Esophagus (tissue), 2 donors: ENCODE measurements around the gene COL6A3. TPM values are rescaled to one million over a fixed set of nuclear protein-coding genes. Genes with fewer than 3 reads are reported as not detected.

ENCODE experiments used
- H3K27ac ChIP-seq, 2 donors: one replicate each; pipeline ENCODE4 v1.5.1; 2013; ENCODE audit warnings: low read depth in 2 of 2, mild to moderate bottlenecking in 2 of 2, inconsistent platforms in 1 of 2, low read length in 1 of 2, moderate library complexity in 1 of 2
- H3K27me3 ChIP-seq, 2 donors: one replicate each; pipeline ENCODE4 v1.6.1; 2013; ENCODE audit warnings: low read length in 2 of 2, control low read depth in 1 of 2, mild to moderate bottlenecking in 1 of 2; ENCODE audit not compliant: insufficient read depth in 2 of 2, control insufficient read depth in 1 of 2
- H3K36me3 ChIP-seq, 2 donors: one replicate each; pipeline ENCODE4 v1.6.1; 2013; ENCODE audit warnings: low read length in 1 of 2; ENCODE audit not compliant: control insufficient read depth in 2 of 2, insufficient read depth in 2 of 2
- H3K4me1 ChIP-seq, 2 donors: one replicate each; pipeline ENCODE4 v1.6.1; 2013; ENCODE audit warnings: low read length in 1 of 2; ENCODE audit not compliant: control insufficient read depth in 2 of 2, insufficient read depth in 2 of 2
- H3K4me3 ChIP-seq, 2 donors: one replicate each; pipeline ENCODE4 v1.5.1; 2013; ENCODE audit warnings: low read length in 2 of 2, mild to moderate bottlenecking in 2 of 2, low read depth in 1 of 2, moderate library complexity in 1 of 2
- H3K9me3 ChIP-seq, 2 donors: one replicate each; pipeline ENCODE4 v1.6.1; 2013; ENCODE audit warnings: mild to moderate bottlenecking in 2 of 2, low read depth in 1 of 2, low read length in 1 of 2, moderate library complexity in 1 of 2; ENCODE audit not compliant: control insufficient read depth in 2 of 2, insufficient read depth in 1 of 2
- WGBS, 2 donors: extraction: QIAGEN DNeasy Blood & Tissue Kit; methylation state at CpG; one replicate each; pipeline ENCODE4 v1.1.7; 2013; 5-methylcytosine and 5-hydroxymethylcytosine counted together
- polyA plus RNA-seq, 2 donors: library from polyadenylated mRNA; stranded (reverse); fragments of 200-250 nt; gene quantifications; one replicate each; pipeline ENCODE4 v1.2.3, GENCODE V29; 2013
- donor health status: healthy with polysubstance abuse.
- donor health status: Bipolar disorder and iron deficiency.

Gene COL6A3
- polyA plus RNA-seq, 2 donors = 4.3 to 10.3 TPM

- Histone ChIP-seq H3K4me3 (no peak overlapping the region), H3K27ac (peak overlapping the region in 1 of 2 donors; percentile 43), H3K9me3 (no peaks in the 10 kb centered on the region), H3K27me3 (no peaks in the 10 kb centered on the region), H3K36me3 (no peaks in the 10 kb centered on the region), H3K4me1 (peaks cover 0 to 11% of the 10 kb centered on the region in 2 donors)
- 78 to 81% methylated on average over 15 of the region's 15 CpGs for WGBS, 2 donors
Measured at GRCh38 chr2:237319086-237319820, 94.7 kb downstream of the COL6A3 start.

- Histone ChIP-seq H3K9me3 (no peaks in the 10 kb centered on the region), H3K4me3 (no peak overlapping the region), H3K4me1 (peaks cover 0 to 8% of the 10 kb centered on the region in 2 donors), H3K36me3 (no peaks in the 10 kb centered on the region), H3K27ac (peak overlapping the region; percentile 53 to 56), H3K27me3 (no peaks in the 10 kb centered on the region)
- WGBS, 2 donors = 82 to 91% methylated on average over 6 of the region's 6 CpGs
Measured at GRCh38 chr2:237316339-237316738, 97.6 kb downstream of the COL6A3 start.

- Histone ChIP-seq H3K4me3 (no peak overlapping the region), H3K9me3 (no peaks in the 10 kb centered on the region), H3K27ac (peak overlapping the region; percentile 56 to 78), H3K27me3 (no peaks in the 10 kb centered on the region), H3K36me3 (no peaks in the 10 kb centered on the region), H3K4me1 (peaks cover 0 to 8% of the 10 kb centered on the region in 2 donors)
- 43 to 59% methylated on average over 6 of the region's 6 CpGs for WGBS, 2 donors
Measured at GRCh38 chr2:237315829-237316225, 98.1 kb downstream of the COL6A3 start.

DNA sequence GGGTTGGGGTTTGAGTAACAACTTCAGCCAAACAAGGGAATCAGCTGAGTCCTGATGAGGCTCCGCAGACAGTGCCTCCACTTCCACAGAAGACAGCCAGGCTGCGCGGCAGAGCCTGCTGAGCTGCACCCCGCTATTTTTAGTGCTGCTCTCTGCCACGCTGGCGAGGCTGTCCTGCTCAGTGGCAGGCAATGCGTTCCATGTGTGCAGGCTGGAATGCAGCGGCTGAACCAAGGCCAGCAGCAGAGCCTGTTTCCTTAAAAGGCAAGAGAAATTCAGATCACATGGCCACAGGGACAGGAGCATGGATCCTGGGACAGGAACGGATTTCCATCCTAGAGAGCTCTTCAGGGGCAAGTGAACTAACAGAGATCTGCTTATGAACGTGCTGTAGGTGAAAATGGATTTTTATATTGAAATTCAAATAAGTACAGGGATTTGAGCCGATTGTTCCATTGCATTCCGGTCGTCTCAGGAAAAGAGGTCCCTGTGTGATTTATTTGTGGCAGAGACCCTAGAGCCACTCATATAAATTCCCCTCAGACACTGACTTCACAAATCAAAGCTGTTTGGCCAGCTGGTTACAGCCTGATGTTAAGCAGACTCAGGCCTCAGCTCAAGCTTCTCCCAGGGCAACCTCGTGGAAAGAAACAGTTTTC is 98.7 kb downstream of the COL6A3 start:
- Histone ChIP-seq H3K9me3 (no peaks in the 10 kb centered on the region), H3K4me3 (no peak overlapping the region), H3K27ac (peak overlapping the region; percentile 86 to 89), H3K4me1 (peaks cover 0 to 5% of the 10 kb centered on the region in 2 donors), H3K36me3 (no peaks in the 10 kb centered on the region), H3K27me3 (no peaks in the 10 kb centered on the region)
- WGBS, 2 donors = 30 to 34% methylated on average over 14 of the region's 14 CpGs

DNA sequence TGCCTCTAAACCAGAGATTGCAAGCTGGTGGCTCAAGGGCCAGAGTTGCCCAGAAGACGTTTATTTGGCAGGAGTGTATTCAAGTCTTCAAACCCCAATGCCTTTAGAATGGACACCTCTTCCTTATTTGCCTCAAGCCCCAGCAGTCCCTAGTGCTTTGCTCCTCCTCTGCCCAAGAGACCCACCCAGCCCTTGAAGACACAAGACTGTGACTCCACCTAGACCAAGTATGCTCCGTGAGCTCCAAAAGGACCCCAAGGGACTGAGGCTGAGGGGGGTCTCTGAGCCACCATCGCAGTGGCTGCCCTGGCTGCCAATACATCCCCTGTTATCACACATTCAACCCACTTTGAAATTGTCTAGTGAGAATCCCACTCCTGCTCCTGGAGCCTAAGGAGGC is 99.3 kb downstream of the COL6A3 start:
- H3K36me3 ChIP-seq = no peaks in the 10 kb centered on the region
- peaks cover 0 to 5% of the 10 kb centered on the region in 2 donors for H3K4me1 ChIP-seq
- no peaks in the 10 kb centered on the region for H3K9me3 ChIP-seq
- H3K4me3 ChIP-seq = no peak overlapping the region
- WGBS, 2 donors = 57 to 60% methylated on average over 3 of the region's 3 CpGs
- no peaks in the 10 kb centered on the region for H3K27me3 ChIP-seq
- H3K27ac ChIP-seq = peak overlapping the region; percentile 86 to 89

DNA sequence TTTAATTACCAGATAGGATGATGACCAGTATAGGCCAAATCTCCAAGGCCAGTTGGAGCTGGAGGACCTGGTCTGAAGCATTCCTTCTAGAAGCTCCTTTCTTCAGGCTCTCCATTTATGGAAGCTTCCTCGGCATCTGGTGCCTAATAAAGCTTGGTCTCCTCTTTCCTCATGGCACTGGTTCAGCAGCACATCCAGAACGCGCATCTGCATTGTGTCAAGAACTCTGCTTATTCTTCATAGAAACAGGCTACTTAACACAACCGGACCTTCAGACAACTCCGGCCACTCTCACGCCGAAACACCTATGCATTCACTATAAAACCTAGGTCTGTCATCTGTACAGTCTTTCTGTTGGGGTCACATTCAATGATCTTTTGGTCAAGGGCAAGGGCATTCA is 99.8 kb downstream of the COL6A3 start:
- WGBS, 2 donors = 79 to 84% methylated on average over 7 of the region's 7 CpGs
- Histone ChIP-seq H3K27ac (peak overlapping the region; percentile 86 to 89), H3K4me1 (peaks cover 0 to 5% of the 10 kb centered on the region in 2 donors), H3K27me3 (no peaks in the 10 kb centered on the region), H3K9me3 (no peaks in the 10 kb centered on the region), H3K4me3 (no peak overlapping the region), H3K36me3 (no peaks in the 10 kb centered on the region)

- no peaks in the 10 kb centered on the region for H3K27me3 ChIP-seq
- 80 to 89% methylated on average over 12 of the region's 12 CpGs for WGBS, 2 donors
- H3K27ac ChIP-seq = no peak overlapping the region
- no peaks in the 10 kb centered on the region for H3K36me3 ChIP-seq
- no peak overlapping the region for H3K4me3 ChIP-seq
- no peaks in the 10 kb centered on the region for H3K9me3 ChIP-seq
- H3K4me1 ChIP-seq = peaks cover 2 to 5% of the 10 kb centered on the region in 2 donors
Measured at GRCh38 chr2:237312021-237312755, 101.8 kb downstream of the COL6A3 start.

DNA sequence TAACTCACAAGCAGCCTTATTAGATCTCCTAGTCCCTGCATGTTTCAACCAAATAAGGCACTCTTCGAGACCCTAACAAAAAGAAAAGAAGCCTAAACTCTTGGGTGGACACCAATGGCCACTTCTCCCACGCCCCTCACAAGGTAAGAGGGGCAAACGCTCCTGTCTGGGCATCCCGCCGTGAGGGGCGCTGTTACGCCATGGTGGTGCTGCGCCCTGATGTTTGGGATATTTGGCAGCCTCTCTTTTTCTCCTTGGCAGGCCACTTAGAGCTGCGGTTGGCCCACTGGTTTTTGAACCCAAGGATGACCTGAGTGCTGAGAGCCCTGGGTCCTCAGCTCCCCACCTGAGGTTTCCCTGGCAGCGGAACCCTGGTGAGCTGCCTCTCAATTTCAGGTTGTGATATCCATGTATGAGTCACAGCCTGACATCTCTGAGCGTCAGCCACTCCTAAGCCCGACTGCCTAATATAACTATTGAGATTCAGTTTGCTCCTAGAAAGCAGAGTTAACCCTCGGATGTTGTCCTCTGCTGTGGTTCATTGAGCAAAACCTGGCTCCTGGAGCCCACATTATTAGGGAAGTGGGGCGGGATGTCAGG is 103.3 kb downstream of the COL6A3 start:
- H3K36me3 ChIP-seq = no peaks in the 10 kb centered on the region
- H3K27ac ChIP-seq = peak overlapping the region in 1 of 2 donors; percentile 67
- WGBS, 2 donors = 68 to 79% methylated on average over 14 of the region's 14 CpGs
- H3K9me3 ChIP-seq = peaks cover 0 to 2% of the 10 kb centered on the region in 2 donors
- H3K4me1 ChIP-seq = peaks cover 2 to 5% of the 10 kb centered on the region in 2 donors
- no peaks in the 10 kb centered on the region for H3K27me3 ChIP-seq
- H3K4me3 ChIP-seq = no peak overlapping the region

GRCh38 chr2:237309416-237309815 is 104.5 kb downstream of the COL6A3 start:
- WGBS, 2 donors = 35 to 37% methylated on average over 4 of the region's 4 CpGs
- Histone ChIP-seq H3K36me3 (no peaks in the 10 kb centered on the region), H3K27me3 (no peaks in the 10 kb centered on the region), H3K27ac (no peak overlapping the region), H3K9me3 (peaks cover 0 to 2% of the 10 kb centered on the region in 2 donors), H3K4me1 (peaks cover 0 to 2% of the 10 kb centered on the region in 2 donors), H3K4me3 (no peak overlapping the region)
